ENCODE measurements around the gene CNEP1R1.

The CNEP1R1 gene

DNA sequence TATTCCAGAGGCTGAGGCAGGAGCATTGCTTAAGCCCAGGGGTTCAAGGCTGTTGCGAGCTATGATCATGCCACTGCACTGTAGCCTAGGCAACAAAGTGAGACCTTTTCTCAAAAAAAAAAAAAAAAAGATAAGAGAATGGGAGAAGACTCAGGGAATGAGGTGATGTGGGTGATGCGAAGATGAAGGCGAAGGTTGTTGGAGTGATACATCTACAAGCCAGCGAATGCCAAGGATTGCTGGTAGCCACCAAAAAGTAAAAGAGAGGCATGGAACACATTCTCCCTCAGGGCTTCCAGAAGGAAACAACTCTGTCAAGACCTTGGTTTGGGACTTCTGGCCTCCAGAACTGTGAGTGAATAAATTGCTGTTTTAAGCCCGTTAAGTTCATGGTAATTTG is 26.0 kb upstream of the CNEP1R1 start:
- Mint-ChIP-seq H3K9me3 (no peaks in the 10 kb centered on the region), H3K27me3 (ENCODE audit: low read depth) (peaks cover 12% of the 10 kb centered on the region), H3K27ac (no peak overlapping the region), H3K4me3 (no peak overlapping the region), H3K4me1 (no peaks in the 10 kb centered on the region), H3K36me3 (ENCODE audit: low read depth) (no peaks in the 10 kb centered on the region)
- TF ChIP-seq CTCF (IDR thresholded peaks at IDR 0.05; ENCODE audit: unreplicated experiment in 3 of 3) = no peak

- no peak overlapping the region for H3K4me3 Mint-ChIP-seq
Observed at GRCh38 chr16:50001144-50001543, 23.9 kb upstream of the CNEP1R1 start.

GRCh38 chr16:50002190-50002589 is 22.8 kb upstream of the CNEP1R1 start:
- H3K4me3 Mint-ChIP-seq = no peak overlapping the region
- H3K4me1 Mint-ChIP-seq = no peaks in the 10 kb centered on the region
- H3K36me3 Mint-ChIP-seq (ENCODE audit: low read depth) = no peaks in the 10 kb centered on the region
- peaks cover 2% of the 10 kb centered on the region for H3K9me3 Mint-ChIP-seq
- peaks cover 3% of the 10 kb centered on the region for H3K27me3 Mint-ChIP-seq (ENCODE audit: low read depth)
- no peak overlapping the region for H3K27ac Mint-ChIP-seq
- no peak for TF ChIP-seq CTCF (IDR thresholded peaks at IDR 0.05; ENCODE audit: unreplicated experiment in 3 of 3)

More at GRCh38 chr16:50001144-50001543, 23.9 kb upstream of the CNEP1R1 start:
- Mint-ChIP-seq H3K36me3 (ENCODE audit: low read depth) (no peaks in the 10 kb centered on the region), H3K27me3 (ENCODE audit: low read depth) (peaks cover 3% of the 10 kb centered on the region), H3K4me1 (no peaks in the 10 kb centered on the region), H3K9me3 (peaks cover 2% of the 10 kb centered on the region), H3K27ac (no peak overlapping the region)
- no peak for TF ChIP-seq CTCF (IDR thresholded peaks at IDR 0.05; ENCODE audit: unreplicated experiment in 3 of 3)

- peaks cover 6% of the 10 kb centered on the region for H3K9me3 Mint-ChIP-seq
- TF ChIP-seq CTCF (IDR thresholded peaks at IDR 0.05; ENCODE audit: unreplicated experiment in 3 of 3) = no peak
- H3K27ac Mint-ChIP-seq = no peak overlapping the region
- peaks cover 2% of the 10 kb centered on the region for H3K4me1 Mint-ChIP-seq
- H3K36me3 Mint-ChIP-seq (ENCODE audit: low read depth) = no peaks in the 10 kb centered on the region
- H3K4me3 Mint-ChIP-seq = no peak overlapping the region
- H3K27me3 Mint-ChIP-seq (ENCODE audit: low read depth) = peaks cover 3% of the 10 kb centered on the region
Observed at GRCh38 chr16:50004239-50004638, 20.8 kb upstream of the CNEP1R1 start.

DNA sequence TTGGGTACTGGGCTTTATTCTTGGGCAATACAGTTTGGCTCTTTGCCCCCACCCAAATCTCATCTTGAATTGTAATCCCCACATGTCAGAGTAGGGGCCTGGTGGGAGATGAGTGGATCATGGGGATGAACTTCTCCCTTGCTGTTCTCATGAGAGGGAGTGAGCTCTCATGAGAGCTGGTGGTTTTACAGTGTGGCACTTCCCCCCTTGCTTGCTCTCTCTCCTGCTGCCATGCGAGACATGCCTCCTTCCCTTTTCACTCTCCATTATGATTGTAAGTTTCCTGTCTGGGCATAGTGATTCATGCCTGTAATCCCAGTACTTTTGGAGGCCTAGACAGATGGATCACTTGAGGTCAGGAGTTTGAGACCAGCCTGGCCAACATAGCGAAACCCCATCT is 18.1 kb upstream of the CNEP1R1 start:
- Mint-ChIP-seq H3K4me3 (no peak overlapping the region), H3K27me3 (ENCODE audit: low read depth) (peaks cover 7% of the 10 kb centered on the region), H3K36me3 (ENCODE audit: low read depth) (no peaks in the 10 kb centered on the region), H3K4me1 (peaks cover 6% of the 10 kb centered on the region), H3K9me3 (peaks cover 6% of the 10 kb centered on the region), H3K27ac (no peak overlapping the region)
- no peak for TF ChIP-seq CTCF (IDR thresholded peaks at IDR 0.05; ENCODE audit: unreplicated experiment in 3 of 3)

DNA sequence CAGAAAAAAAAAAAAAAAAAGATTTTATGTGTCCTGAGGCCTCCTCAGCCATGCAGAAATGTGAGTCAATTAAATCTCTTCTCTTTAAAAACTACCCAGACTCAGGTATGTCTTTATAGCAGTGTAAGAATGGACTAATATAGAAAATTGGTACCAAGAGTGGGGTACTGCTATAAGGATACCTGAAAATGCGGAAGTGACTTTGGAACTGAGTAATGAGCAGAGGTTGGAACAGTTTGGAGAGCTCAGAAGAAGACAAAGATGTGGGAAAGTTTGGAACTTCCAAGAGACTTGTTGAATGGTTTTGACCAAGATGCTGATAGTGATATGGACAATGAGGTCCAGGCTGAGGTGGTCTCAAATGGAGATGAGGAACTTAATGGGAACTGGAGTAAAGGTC is 17.3 kb upstream of the CNEP1R1 start:
- no peak for TF ChIP-seq CTCF (IDR thresholded peaks at IDR 0.05; ENCODE audit: unreplicated experiment in 3 of 3)
- Mint-ChIP-seq H3K27ac (no peak overlapping the region), H3K27me3 (ENCODE audit: low read depth) (peaks cover 4% of the 10 kb centered on the region), H3K36me3 (ENCODE audit: low read depth) (no peaks in the 10 kb centered on the region), H3K4me3 (no peak overlapping the region), H3K9me3 (peaks cover 6% of the 10 kb centered on the region), H3K4me1 (peaks cover 6% of the 10 kb centered on the region)

Data from nephron (organoid).